GM19395 (cell line): ENCODE measurements around the gene TBC1D3B.
A peak's percentile ranks its signal among the peaks of the same experiment; 100 is the strongest.
"Not testable (repeated sequence)": the region's sequence is repeated elsewhere in the genome, so short reads cannot be mapped to it uniquely, and the experiment has no call there.

ENCODE experiments used
- ATAC-seq: cut with Tn5 transposase; IDR thresholded peaks from one replicate; pipeline ENCODE4 v1.9.1; 2021; ENCODE audit warnings: mild to moderate bottlenecking, moderate library complexity; ENCODE audit not compliant: unreplicated experiment

The TBC1D3B gene

DNA sequence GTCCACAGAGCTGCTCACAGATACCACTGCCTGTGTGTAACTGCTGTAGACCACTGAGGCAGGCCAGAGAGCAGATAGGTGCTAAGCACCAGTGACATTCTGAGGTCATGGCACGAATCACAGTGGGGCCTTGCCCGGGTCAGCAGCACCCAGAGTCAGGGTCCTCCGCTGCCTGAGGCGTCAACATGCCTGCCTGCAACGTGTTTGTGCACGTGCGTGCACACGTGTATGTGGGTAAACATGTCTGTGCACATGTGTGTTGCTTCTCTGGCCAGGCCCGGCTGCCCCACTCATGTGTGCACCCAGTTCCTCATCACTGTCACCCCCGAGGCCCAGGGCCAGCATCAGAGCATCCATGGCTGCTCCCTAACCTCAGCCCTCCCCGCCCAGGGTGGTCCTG lies at the start of gene TBC1D3B:
Gene TBC1D3B (minus strand): TSS at position 101 of the 400 bp plus-strand sequence. CDS start 1,586 bp downstream, outside the sequence.
- ATAC-seq = not testable (repeated sequence)

DNA sequence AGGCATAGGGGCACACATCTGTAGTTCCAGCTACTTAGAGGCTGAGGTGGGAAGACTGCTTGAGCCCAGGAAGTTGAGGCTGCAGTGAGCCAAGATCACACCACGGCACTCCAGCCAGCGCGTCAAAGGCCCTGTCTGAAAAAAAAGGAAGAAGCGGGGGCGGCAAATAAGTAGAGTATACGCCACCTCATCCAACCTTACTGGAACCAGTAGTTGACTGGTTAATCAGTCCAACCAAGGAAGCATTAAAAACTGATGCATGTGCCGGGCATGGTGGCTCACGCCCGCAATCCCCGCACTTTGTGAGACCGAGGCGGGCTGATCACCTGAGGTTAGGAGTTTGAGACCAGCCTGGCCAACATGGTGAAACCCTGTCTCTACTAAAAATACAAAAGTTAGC lies 46.5 kb upstream of the TBC1D3B start:
- not testable (repeated sequence) for ATAC-seq

DNA sequence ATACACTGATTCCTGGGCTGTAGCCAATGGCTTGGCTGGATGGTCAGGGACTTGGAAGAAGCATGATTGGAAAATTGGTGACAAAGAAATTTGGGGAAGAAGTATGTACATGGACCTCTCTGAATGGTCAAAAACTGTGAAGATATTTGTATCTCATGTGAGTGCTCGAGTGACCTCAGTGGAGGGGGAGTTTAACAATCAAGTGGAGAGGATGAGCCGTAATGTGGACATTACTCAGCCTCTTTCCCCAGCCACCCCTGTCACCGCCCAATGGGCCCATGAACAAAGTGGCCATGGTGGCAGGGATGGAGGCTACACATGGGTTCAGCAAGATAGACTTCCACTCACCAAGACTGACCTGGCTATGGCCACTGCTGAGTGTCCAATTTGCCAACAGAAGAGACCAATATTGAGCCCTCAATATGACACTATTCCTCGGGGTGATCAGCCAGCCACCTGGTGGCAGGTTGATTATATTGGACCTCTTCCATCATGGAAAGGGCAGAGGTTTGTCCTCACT lies 45.2 kb upstream of the TBC1D3B start:
- not testable (repeated sequence) for ATAC-seq

DNA sequence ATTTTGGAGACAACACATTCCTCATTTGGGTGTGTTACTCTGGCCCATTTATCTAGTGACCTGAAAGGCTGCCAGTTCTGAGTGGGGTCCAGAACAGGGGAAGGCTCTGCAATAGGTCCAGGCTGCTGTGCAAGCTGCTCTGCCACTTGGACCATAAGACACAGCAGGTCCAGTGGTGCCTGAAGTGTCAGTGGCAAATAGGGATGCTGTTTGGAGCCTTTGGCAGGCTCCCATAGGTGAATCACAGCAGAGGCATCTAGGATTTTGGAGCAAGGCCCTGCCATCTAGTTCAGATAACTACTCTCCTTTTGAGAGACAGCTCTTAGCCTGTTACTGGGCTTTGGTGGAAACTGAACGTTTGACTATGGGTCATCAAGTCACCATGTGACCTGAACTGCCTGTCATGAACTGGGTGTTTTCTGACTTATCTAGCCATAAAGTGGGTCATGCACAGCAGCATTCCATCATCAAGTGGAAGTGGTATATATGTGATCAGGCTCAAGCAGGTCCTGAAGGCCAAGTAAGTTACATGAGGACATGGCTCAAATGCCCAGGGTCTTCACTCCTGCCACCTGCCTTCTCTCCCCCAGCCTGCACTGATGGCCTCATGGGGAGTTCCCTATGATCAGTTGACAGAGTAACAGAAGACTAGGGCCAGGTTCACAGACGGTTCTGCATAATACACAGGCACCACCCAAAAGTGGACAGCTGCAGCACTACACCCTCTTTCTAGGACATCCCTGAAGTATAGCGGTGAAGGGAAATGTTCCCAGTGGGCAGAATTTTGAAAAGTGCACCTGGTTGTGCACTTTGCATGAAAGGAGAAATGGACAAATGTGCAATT lies 44.5 kb upstream of the TBC1D3B start:
- ATAC-seq = not testable (repeated sequence)

DNA sequence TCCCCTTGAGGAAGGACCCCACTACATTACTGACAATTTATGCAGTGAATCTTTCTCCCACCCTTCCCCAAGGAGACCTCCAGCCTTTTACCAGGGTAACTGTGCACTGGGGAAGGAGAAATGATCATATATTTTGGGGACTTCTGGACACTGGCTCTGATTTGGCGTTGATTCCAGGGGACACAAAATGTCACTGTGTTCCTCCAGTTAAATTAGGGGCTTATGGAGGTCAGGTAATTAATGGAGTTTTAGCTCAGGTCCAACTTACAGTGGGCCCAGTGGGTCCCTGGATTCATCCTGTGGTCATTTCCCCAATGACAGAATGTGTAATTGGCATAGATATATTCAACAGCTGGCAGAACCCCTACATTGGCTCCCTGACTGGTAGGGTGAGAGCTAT lies 43.1 kb upstream of the TBC1D3B start:
- ATAC-seq = not testable (repeated sequence)

DNA sequence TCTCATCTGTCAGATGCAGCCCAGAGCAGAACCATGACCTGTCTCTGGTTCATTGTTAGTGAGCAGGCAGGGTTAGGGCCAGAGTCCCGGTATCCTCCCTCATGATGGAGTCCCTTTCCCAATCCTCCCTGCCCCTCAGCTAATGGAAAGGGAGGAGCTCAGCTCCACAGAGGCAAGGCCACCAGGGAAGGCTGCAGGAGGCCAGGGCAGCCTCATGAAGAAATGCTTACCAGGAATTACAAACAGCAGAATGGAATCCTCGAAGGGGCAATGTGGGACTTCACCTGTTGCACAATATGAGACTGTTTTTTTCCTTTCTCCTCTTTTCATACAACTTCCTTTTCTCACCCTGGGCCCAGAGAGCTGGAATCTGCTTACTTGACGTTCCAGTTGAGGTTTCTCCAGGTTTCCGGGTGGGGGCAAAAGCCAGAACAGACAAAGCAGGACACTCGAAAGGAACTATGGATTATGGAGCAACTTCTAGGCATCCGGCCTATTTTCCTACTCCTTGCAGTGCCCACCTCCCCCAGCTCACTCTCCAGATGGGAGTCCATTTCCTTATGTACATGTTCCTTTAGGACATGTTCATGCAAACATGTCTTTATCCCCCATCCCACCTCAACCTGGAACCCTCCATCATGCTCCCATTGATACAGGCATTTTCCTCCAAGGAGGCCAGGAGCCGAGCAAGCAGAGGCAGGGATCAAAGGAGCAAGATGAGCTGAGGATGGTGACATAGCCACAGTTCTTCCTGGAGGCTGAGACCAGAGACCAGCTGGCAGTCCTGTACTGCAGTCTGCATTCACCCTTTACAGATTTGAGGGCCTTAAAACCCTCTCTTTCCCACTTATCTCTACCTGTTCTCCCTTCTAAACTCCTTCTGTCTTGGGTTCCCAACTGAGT lies 39.2 kb upstream of the TBC1D3B start:
- not testable (repeated sequence) for ATAC-seq

DNA sequence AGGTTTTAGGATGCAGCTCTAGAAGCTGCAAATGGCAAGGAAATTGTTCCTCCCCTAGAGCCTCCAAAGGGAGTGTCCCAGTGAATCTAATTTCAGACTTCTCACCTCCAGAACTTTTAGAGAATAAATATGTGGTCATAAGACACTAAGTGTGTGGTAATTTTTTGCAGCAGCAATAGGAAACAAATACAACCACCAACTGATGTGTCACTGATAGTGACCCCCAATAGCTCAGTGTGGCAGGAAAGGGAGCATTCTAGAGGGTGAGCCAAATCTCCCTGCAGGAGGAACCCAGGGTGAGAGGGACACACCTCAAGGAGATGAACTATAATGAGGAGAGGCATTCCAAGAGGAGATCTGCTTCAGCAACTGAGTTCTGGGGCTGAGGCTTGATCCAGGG lies 38.5 kb upstream of the TBC1D3B start:
- no peak for ATAC-seq

DNA sequence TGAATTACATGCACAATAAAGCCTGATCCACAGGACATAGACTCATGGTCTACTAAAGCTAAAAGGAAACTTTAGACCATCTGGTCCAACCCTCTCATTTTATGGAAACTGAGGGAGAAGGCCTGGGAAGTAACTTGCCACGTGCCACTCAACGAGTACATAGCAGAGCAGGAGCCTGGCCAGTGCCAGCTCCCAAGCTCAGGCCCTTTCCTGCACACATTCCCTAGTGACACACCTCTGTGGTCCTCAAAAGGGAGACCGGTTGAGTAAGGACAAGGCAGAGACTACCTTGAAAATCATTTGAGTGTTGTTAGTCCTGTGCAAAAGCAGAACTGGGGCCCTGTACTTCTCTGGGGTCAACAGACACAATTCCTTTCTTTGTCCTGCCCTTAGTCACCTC lies 37.3 kb upstream of the TBC1D3B start:
- ATAC-seq = no peak

DNA sequence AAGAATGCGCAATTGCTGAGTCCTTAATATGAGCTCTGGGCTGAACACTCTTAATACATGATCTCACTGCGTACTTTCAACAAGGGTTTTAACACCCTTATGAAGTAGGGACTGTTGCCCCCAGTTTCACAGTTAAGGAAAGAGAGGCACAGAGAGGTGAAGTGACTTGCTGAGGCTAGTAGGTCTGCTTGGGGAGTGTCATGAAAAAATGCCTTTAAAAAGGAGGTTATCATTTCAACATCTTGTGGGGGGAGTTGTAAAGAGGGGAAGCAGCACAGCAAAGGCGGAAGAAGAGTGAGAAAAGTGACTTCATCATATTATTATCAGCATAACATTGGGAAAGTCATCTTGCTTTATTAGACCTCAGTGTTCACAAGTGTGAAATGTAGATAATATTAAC lies 36.5 kb upstream of the TBC1D3B start:
- no peak for ATAC-seq

DNA sequence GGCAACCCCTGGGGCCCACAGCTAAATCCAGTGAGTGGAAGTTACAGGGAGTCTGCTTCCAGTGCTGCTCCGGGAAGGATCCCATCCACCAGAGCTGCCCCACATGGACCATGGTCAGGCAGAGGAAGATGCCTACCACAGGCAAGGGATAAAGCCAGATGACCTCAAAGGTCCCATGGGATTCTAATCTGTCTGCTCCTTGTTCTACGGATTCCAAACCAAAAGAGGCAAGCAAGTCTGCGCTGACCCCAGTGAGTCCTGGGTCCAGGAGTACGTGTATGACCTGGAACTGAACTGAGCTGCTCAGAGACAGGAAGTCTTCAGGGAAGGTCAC lies 35.8 kb upstream of the TBC1D3B start:
- no peak for ATAC-seq

DNA sequence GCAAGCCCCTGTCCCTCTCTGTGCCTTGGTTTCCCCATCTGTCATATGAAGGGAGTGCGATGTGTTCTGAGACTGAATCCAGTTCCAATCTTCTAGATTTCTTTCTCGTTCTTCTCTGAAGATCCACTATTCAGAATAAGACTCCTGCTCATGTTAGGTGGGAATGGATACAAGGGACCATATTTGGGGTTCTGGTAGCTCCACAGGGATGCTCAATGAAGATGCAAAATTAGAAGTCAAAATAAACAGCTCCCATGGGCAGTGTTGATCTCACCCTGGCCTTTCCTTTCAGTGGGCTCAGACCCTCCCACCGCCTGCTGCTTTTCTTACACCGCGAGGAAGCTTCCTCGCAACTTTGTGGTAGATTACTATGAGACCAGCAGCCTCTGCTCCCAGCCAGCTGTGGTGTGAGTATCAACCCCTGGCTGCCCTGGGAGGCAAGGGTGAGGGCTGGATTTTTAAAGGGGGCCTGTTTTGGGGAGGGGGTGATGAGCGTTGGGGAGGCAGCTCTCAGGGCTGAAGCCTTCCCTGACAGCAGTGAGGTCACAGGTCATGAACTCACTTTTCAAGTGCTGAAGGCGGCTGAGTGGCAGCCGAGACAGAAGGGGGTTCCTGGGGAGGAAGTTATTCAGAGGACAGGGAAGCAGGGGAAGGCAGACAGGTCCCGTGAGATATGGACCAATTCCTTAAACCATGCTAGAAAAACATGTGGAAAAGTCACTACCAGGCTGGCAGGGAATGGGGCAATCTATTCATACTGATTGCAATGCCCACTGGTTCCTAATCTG lies 35.2 kb upstream of the TBC1D3B start:
- ATAC-seq = not testable (repeated sequence)

DNA sequence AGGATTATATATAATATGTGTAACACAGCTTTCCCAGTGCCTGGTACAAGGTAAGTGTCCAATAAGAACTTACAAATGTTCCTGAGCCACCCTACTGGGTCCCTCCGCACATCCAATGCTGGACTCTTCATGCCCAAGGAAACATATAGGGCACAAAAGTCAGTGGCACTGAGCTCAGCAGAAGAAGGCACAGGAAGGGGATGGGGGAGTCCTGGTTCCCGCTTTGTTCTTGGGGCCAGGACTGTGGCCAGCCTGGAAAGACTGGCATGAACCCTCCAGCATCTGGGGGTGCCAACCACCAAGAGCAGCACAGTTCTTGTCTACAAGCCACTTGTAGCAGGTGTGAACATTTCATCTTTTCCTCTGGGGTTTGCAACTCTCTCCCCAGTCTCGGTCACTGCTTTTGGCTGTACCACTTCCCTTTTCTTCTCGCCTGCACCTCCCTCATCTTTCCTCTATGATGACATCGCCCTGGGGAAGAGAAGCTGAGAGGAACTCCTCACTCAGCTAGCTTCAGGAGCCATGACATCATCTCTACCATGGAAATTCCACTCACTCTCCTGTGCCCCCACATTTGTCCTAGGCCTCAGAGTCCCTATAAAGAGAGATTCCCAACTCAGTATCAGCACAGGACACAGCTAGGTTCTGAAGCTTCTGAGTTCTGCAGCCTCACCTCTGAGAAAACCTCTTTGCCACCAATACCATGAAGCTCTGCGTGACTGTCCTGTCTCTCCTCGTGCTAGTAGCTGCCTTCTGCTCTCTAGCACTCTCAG lies 34.2 kb upstream of the TBC1D3B start, which contains the start of gene CCL4L2:
Gene CCL4L2 (plus strand): TSS at position 625 of the 773 bp plus-strand sequence.
- ATAC-seq = peak; percentile 67

DNA sequence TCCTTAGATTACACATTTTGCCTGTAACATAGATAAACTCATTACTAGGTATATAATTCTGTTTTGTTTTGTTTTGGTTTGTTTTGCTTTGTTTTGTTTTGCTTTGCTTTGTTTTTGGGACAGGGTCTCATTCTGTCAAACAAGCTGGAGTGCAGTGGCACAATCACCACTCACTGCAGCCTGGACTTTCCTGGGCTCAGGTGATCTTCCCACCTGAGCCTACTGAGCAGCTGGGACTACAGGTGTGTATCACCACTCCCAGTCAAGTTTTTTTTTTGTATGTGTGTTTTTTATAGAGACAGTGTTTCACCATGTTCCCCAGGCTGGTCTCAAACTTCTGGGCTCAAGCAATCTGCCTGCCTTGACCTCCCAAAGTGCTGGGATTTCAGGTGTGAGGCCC lies 33.1 kb upstream of the TBC1D3B start:
- ATAC-seq = no peak

DNA sequence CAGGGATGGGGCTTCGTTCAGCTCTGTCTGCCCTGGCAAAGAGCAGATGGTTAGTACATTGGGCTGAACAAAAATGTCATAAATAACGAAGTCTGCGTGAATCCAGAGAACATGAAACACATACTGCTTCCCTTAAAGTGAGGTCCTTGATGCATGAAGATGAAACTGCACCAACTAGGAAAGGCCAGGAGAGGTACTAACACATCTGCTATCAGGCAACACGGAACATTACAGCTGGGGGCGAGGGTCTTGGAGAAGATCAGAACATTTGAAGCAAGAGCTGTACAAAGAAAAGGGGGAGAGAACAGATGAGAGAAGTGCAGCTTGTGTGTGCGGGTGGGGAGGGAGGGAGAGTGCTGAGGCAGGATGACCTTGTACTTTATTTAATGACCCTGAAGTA lies 30.9 kb upstream of the TBC1D3B start:
- ATAC-seq = not testable (repeated sequence)

DNA sequence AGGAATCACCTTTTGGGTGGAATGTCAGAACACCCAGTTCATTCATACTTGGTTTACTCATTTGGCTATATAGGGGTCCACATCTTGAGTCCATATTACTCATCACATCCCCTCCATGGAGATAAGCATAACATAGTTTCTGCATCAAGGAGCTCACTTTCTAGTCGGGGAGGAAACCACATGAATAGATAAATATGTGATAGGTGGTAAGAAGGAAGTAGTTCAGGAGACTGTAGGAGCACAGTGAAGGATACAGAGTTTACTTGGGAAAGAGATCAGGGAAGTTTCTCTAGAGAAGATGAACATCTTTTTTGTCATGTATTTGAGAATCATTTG lies 30.0 kb upstream of the TBC1D3B start:
- ATAC-seq = not testable (repeated sequence)

DNA sequence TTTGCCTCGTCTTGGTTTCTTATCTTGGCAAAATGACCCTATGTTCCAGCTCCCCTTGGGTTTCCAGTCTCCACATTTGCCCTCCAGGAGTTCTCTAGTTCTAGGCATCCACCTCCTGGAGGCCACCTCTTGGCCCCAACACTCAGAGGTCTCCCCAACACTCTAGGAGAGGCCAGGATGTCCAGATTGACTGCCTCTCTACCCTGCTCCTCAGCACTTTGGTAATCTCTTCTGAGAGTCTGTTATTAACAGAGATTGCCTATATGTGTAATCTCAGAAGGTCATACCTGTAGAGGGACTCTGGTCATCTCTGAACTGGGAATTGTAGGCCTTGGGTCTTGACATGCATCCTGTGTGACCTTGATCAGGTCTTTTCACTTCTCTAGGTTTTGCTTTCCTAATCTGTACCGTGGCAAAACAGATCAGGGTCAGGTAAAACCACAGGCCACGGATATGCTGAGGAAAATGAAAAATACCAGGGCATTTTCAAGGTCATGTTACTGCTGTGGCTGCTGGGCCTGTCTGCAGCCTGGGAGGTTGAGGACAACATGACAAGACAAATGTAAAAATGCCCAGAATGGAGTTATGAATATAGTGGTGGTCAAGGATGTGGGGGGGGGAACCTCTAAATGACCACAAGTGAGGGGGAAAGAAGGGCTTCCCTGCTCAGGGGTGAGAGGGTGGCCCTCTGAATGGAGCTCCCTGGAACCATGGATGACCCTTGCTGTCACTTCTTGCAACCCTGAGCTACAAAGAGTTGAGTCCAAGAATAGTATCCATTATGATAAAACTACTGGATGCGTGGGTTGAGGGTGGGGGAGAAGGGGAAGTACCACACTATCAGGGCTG lies 29.4 kb upstream of the TBC1D3B start:
- ATAC-seq = no peak

DNA sequence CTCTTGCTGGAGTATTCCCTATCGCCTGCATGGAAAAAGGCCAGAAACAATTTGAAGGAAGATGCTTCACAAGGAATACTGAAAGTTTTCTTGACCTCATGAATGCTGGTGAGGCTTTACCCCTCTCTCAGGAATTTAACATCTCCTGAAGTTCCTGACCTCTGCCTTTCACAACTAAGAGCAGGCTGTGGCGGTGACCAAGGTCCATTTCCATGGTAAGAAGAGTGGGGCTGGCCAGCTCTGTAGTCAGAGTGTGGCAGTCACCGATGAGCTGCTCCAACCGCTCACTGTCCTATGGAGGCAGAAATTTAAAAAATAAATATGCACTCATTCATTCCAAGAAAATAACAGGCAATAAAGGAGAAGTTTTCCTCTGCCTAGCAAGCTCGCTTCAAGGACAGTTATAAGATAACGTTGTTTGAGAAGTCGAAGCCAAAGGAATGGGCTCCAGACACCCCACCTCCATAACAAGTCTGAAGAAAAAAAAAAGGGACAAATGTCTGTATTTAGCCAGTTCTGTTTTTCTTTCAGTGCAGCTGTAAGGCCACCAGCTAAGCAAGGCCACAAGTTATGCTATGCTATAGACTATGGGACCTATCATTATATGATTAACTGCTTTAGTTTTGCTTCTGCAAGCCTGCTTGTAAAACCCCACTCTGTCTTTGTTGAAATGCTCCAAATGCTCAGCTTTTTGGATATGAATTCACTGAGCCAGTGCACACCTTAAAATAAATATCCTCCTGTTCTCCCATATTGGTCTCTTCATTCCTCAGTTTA lies 28.5 kb upstream of the TBC1D3B start:
- ATAC-seq = no peak

DNA sequence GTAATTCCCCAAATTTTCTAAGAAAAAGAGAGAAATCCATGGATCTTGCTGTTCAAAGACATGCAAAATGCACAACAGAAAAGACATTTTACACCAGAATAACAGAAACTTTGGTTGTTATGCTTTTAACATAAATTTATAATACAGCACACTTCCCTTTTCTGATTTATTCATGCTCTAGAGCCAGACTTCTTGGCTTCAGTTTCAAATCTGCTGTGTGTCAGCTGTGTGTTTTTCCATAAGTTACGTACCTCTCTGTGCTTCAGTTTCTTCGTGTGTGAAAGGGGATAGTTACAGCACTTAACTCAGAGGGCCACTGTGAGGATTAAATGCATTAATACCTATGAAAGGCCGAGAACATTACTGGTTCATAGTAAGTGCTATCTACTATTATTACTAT lies 26.9 kb upstream of the TBC1D3B start:
- ATAC-seq = no peak
